HG03442 (cell line): ENCODE data around the gene GRIP1.
"Not testable (repeated sequence)": the region's sequence is repeated elsewhere in the genome, so short reads cannot be mapped to it uniquely, and the experiment has no call there.

ENCODE experiments used
- ATAC-seq: cut with Tn5 transposase; IDR thresholded peaks from one replicate; pipeline ENCODE4 v1.9.1; 2021; ENCODE audit warnings: mild to moderate bottlenecking, moderate library complexity; ENCODE audit not compliant: unreplicated experiment

Gene GRIP1

DNA sequence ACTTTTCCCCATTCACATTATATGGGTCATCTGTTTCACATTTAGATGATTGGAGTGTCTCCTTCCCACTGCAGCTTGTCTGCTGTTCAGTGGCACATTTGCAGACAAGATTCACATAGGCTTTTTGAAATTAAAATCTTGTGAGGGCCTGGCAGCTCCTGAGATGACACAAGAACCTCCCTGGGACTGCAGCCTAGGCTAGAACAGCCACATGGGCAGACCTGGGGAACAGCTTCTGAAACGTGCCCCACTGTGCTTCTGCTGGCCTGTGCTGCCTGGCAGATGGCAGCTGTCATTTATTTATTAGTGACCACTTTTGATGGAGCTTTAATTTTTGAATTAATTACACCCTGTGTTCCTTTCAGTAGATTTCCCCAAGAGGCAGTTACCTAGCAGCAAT, 137.4 kb downstream of the GRIP1 start:
- ATAC-seq = no peak

DNA sequence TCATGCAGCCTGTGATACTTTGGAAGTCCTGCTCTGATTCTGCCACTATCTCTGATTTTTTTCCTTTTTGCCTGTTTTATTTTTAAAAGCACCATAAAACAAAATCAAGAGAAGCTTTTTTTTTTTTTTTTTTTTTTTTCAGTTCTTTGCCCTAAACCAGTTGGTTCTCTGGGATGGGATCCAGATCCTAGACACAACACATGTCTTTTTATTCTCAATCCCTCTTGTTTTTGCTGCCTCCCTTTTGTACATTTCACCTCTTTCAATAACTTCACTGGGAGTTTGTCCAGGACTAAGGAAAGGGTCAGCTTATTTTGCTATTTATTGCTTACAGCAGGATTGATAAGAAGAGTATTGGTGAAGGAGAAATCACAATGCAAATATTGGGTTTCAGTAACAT, 139.4 kb downstream of the GRIP1 start:
- no peak for ATAC-seq

DNA sequence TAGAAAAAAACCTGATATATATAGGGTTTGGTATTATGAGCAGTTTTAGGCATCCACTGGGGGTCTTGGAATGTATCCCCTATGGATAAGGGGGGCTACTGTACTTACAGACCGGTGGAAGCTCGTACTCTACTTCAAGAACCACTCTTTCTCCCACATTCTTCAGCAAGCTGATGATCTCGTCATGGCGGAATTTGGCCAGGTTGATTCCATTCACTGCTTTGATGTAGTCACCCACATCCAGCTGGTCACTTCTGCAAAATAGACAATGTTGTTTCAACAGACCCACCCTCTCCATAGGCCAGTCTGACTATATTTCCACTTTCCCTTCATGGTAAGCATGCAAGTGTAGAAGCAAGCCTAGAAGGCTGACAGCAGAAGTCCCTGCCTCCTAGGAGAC, 139.9 kb downstream of the GRIP1 start:
- no peak for ATAC-seq

DNA sequence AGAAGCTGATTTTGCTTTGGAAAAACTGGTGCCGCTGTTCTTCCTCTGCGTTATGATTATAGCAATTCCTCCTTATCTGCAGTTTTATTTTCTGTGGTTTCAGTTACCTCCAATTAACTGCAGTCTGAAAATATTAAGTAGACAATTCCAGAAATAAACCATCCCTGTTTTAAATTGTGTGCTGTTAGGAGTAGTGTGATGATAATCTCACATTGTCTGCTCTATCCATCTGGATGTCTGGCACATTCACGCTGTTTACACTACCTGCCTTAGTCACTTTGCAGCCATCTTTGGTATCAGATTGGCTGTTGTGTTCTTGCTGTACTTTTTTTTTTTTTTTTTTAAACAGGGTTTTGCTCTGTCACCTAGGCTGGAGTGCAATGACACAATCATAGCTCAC, 141.0 kb downstream of the GRIP1 start:
- ATAC-seq = no peak

DNA sequence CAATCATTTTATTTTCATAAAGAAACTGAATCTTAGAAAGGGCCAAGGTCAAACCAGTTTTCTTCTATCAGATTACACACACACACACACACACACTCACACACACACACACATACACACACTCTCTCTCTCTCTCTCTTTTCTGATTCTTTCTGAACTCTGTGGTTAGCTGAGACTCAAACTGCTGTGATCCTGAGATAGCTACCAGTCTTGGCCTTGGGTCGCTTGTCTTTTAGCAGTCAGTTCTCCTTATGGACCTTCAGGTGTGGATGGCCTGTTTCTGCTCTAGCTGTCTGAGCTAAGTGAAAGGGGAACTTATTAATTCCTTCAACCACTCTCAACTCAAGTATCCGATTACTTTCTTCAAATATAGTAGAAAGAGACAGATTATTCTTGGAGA, 145.1 kb downstream of the GRIP1 start:
- no peak for ATAC-seq

DNA sequence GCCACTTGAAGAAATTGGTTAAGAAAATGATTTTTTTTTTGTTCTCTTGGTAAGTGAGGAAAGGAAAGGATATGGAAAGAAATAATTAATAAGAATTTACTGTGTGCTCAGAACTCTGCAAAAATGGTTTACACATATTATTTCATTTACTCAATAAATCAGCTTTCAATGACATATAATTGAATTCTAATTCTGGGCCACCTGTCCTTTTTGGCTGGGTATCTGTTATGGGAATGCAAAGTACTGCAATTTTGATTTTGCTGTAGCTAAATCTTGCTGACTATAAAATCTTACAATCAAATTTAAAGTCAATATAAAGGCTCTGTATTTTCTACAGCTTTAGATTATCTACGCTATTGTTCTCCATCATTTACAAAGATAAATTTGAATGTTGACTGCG, 147.1 kb downstream of the GRIP1 start:
- ATAC-seq = no peak

DNA sequence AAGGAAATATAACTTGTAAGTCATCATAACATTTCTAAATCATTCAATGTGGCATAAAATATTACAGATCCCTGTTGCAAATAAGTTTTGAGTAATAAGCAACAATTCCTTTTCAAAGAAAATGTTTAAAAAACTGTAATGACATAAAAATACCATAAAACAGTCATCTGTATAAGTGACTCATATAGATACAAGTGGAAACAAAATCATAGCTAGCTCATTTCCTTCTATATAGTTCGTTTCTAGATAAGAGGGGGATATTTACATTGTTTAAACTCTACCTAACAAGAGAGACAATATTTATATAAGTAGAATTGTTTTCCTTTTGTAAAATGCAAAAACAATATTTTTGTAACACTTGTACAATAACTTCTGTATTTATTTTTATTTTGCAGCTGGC, 148.9 kb downstream of the GRIP1 start:
- ATAC-seq = no peak

DNA sequence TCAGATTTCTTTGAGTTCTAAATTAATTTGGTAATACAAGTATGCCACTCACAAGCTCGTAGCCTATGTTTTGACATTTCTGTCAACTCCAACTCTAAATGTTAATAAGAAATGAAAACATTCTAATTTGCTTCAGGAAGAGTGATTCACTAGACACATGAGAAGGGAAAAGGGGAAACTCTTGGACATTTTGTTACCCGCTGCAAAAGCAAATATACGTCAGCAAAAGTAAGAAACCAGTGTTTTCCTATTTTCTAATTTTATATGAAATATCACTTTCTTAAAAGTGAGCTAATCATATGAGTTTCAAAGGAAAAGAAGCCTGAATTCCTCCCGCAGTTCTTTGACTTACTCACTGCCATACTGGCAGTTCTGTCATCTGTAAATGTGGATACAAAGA, 162.3 kb downstream of the GRIP1 start:
- no peak for ATAC-seq

DNA sequence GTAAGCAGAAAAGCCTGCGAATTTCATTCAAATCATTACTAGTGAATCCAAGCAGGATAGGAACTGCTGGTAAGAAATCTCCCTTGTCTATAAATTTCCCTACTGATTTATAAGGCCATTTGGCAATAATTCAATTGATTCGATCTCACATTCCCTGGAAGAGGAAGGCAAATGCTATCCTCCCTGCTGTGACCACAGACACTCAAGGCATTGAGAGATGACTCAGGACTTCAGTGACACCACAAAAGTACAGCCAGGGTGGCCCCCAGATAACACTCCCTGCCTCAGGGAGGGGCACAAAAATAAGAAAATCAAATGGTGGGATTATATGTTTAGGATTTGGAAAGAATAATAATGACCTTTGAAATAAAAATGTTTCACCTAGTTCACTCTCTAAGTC, 162.7 kb downstream of the GRIP1 start:
- no peak for ATAC-seq

DNA sequence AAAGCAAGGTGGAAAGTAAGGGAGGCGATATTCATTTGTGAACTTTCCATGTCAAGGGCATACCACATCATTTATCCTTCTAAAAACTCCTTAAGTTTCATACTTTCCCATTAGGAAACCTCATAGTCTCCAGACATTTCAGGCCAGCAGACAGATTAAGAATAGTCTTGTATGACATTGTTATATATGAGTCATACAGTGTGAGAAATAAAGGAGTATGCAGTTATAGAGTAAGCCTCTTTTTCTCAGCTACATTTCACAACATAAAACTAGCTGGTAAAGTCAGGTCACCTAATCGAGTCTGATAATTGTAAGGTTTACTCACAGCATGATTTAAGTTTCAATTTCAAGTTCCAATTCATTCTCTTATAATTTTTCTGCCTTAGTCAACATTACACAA, 164.3 kb downstream of the GRIP1 start:
- ATAC-seq = no peak

DNA sequence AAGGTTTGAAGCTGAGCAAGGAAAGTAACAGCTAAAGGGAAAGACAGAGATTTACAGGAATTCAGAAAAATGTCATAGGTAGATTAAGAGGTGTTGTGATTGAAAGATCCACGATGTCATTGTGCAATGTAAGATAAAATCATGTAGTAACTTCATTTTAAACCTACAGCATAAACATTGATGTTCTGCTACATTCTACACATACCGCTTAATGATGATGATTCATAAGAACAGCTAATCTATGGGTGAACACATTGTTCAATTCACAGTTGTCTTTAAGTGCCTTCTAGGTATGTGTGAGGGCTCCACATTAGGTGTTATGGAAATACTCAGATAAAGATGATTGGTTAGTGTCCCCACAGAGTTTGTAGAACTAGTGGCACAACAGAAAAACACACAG, 170.9 kb downstream of the GRIP1 start:
- no peak for ATAC-seq

DNA sequence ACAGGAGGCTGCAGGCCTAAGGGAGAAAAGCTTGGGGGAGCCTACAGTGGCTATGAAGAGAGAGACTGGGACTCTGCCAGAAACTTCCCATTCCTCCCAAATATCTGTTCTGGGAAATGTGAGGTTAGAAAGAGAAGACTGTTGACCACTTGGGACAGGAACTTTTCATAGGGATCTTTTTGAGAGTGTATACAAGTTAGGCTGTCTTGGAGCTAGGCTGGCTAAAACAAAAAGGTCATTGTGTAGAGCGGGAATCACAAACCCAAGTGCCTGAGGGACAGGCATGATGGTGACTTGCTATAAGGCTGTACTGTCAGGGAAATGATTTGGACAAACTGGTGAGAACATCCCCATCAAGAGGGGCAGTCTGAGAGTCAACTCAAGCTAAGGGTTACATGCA, 175.1 kb downstream of the GRIP1 start:
- no peak for ATAC-seq

DNA sequence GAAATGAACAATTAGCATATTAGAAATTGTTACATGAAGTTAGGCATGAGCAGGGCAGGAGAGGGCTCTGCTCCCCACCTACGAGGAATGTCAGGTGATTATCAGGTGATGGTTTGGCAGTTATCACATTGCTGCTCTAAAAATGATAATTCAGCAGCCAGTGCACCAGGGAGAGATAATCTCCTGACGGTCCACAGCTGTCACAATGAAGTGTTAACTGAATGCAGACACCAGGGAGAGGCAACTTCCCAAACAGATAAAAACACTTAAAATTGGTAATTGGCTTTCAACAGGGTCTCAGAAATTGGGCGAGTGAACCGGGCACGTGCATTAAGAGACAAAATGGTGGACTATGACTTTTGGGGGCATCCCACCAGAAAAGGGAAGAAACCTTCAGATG, 176.0 kb downstream of the GRIP1 start:
- ATAC-seq = no peak

DNA sequence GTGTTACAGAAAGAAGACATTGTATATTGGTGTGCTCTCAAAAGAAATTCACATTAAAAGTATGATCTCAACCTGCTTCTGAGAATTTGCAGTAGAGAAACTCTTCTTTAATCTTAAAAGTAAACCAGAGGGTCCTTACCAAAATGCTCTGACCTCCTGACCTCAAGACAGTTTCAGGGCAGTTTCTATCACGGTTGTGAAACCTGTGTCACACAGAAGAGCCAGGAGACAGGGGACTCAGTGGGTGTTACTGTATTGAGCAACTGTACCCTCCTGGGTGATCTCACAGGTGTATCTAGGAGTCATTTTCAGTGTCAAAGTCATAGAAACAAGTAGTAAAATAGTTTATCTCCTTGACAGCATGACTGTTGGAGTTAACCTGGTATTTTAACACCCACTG, 178.0 kb downstream of the GRIP1 start:
- peak; percentile 96 for ATAC-seq

DNA sequence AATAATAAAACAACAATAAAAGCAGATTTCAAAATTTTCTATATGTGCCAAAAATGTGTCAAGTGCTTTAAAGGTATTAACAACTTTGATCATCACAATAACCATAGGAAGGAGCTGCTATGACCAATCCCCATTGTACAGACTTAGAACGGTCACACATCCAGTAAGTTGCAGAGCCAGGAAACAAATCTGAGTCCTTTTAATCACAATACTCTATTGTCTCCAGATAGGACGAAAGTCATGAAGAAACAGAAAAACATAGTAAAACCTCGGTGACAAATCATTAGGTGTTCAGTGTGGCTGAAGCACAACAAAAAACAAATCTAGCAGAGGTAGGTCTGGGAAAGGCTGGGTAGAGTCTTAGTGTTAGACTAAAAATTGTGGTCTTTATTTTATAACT, 178.8 kb downstream of the GRIP1 start:
- no peak for ATAC-seq

DNA sequence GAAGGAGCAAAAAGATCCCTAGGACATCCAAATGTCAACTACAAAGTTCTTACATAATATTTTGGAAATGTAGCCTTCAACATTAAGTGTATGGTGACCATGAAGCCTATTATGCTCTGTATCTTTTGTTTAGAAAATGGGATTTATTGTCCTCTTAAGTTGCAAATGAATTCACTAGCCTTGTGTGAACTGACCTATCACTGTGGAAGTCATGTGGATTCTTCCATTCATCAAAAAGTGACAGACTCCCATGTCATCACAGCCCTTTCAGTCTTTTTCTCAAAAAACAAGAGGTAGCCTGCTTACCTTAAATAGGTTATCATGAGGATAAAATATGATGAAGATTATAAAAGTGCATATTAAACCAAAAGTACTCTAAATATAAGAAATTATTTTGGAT, 179.9 kb downstream of the GRIP1 start:
- no peak for ATAC-seq

DNA sequence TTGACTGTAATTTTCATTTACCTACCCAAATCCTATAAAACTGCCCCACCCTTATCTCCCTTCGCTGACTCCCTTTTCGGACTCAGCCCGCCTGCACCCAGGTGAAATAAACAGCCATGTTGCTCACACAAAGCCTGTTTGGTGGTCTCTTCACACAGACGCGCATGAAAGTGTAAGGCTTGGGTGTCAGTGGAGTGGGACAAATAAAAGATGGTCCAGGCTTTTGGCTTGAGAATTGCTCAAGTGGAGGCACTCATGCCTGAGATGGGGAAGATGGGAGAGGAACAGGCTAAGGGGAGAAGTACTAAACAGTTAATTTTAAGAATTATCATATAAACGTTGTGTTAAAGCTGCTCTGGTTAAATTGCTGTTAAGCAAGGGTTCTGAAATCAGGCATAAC, 180.8 kb downstream of the GRIP1 start:
- not testable (repeated sequence) for ATAC-seq

DNA sequence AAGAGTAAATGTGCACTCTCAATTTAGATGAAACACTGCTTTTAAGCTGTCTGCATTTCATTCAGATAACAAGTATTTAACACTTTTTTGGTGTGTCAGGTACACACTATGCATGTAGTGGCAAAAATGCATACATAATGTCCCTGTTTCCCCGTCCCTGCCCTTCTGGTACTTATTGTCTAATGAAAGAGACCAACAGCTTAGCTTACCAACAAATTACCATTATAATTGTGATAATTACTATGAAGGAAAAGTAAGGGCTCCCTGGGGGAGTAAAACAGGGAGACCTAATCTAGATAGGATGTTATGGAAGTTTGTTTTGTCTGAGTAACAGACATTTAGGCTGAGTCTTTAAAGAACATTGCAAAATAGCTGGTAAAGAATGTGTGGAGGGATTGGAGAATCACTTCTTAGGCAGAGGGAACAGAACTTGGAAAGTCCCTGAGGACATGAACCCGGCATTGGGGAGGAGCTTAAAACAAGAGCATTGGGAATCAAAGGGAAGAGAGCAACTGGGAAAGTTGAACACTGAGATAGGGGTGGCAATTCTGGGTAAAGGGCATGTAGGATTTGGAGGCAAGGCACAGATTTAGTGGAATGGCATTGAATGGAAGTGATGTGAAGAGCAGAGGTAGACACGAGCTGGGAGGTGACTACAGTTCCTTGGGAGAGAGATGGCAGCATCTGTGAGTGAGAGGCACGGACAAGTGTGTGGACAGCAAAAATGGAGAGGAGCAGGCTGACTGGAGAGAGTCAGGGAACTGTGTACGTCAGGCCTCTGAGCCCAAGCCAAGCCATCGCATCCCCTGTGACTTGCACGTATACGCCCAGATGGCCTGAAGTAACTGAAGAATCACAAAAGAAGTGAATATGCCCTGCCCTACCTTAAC, 181.6 kb downstream of the GRIP1 start:
- no peak for ATAC-seq

DNA sequence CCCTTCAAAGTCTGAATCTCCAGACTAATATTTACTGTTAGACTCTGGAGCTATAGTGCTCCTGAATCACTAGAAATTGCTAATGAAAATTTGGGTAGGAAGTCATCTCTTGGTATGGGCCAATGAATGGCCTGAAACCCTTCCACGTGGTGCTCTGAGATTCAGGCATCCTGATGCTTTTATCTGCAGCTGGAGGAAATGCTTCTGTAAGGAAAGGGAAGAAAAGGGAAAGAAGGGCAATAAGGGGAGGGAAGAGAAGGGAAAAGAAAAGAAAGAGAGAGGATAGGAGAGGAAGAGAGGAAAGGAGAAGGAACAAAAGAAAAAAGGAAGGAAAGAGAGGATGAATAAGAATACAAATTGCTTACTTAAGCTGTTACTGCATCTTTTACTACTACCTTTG, 182.3 kb downstream of the GRIP1 start:
- ATAC-seq = no peak

DNA sequence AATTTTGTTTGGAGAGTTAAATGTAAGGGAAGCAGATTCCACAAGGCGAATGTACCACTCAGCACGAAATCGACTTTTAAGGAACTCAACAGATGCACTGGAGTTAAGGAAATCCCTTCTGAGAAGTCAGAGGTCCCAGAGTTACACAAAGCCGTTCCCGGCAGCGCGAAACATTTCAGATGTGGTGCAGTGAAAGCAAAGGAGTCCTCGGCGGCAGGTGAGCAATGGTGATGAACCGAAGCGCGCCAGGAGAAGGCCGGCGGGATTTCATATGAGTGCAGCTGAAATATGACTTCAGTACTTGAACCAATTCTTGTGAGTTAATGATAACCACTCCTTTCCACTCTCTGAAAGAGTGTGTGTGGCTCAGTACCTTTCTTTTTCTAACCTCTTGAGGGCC, 183.2 kb downstream of the GRIP1 start:
- no peak for ATAC-seq

DNA sequence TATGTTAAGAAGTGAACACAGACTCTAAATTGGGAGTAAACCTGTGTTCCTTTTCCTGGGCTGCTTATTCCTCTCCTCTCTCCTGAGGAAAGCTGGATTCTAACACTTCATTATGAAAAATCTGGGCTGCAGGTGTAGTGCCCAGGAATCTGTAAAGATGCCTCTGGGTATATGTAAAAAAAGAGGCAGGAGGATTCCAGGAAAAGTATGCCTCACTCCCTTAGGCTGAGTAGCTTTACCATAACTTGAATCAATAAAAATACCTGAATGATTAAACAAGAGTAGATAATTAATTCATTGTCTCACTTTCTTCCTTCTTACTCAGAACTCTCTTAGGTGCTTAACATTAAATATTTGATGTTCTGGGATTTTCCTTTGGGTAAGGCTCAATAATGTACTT, 185.1 kb downstream of the GRIP1 start:
- ATAC-seq = no peak

DNA sequence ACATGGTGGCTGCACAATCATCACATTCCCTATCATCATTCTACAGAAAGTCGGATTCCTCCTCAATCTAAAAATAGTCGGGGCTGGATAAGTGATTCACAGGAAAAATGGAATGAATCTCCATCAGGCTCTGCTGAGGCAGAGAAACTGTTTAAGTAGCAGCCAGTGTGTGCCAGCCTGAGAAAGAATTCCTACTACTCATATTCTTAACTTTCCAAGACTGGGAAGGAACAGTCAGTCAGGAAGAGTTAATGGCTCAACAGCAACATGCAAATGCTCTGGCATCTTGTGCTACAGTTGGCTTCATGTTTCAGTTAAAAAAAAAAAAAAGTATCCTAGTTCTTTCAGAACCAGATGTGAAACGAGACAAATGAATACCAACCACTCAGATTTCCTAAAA, 187.0 kb downstream of the GRIP1 start:
- no peak for ATAC-seq
